Ammon's horn (tissue), 1 donor: ENCODE results near the gene KIF2A.
A peak's percentile ranks its signal among the peaks of the same experiment; 100 is the strongest.
"Not testable (repeated sequence)": the region's sequence is repeated elsewhere in the genome, so short reads cannot be mapped to it uniquely, and the experiment has no call there.

Experiments
- DNase-seq: peaks from one replicate; pipeline ENCODE4 v3.0.0-alpha.2; 2016; ENCODE audit warnings: low spot score

The KIF2A gene

DNA sequence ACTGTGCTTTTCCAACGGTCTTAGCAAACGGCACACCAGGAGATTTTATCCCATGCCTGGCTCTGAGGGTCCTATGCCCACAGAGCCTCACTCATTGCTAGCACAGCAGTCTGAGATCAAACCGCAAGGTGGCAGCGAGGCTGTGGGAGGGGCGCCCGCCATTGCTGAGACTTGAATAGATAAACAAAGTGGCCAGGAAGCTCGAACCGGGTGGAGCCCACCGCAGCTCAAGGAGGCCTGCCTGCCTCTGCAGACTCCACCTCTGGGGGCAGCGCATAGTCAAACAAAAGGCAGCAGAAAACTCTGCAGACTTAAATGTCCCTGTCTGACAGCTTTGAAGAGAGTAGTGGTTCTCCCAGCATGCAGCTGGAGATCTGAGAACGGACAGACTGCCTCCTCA is 14.2 kb upstream of the KIF2A start:
- DNase-seq: not testable (repeated sequence)

- DNase-seq: no peak
Measured at GRCh38 chr5:62296998-62297397, 9.0 kb upstream of the KIF2A start.

DNA sequence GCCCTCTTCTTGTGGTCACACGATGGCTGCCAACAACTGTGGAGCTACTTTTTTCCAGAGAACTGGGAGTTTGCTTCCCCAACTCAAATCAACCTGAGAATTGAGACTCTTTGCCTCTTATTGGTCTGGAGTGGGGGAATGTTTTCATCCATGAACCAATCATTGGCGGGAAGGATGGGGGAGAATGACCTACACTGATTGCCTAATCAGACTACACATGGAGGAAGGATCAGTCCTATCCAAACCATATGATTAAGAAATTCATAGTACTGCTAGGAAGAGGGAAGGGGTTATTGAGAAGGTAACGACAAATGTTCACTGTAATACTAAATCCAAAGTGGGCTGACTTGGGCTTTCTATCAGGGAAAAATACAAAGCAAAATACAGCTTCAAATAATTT is 7.9 kb upstream of the KIF2A start:
- DNase-seq: no peak

- DNase-seq: no peak
Measured at GRCh38 chr5:62299101-62299500, 6.9 kb upstream of the KIF2A start.

DNA sequence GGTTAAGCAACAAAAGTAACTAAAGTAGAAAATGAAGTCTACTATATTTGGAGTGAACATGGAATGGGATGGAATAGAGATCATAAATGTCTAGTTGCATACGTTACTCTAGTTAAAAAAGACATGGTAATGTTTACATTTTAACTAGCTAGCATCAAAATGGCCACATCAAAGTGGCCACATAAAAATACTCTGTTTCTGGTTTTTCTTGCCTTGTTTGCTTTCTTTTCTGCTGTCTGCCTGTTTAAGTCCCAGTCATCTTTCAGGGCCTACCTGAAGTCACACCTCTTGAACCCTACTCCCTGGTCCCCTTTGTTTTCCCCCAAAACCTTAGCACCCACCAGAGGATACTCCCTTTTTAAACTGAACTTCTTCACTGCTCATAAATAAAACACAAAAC is 6.4 kb upstream of the KIF2A start:
- DNase-seq: no peak

DNA sequence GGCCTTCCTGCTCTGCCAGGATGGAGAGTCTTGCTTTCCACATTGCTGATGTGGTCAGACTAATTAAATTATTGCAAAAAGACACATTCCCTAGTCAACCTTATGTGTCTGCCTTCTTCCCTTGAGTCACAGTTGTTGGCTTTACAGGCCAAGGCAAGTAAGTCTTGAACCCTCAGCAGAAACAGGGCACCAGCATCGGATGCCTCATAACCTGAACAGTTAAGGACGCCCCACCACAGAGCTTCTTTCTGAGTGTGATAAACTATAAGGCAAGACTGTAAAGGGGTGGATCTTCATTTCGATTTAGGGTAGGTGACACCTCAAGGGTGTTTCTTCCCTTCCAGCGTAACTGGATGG is 670 bp upstream of the KIF2A start:
- no peak for DNase-seq

GRCh38 chr5:62306323-62306895 is 403 bp downstream of the KIF2A start:
- DNase-seq: no peak

- peak; percentile 30 for DNase-seq
Measured at GRCh38 chr5:62306896-62307689, 1.1 kb downstream of the KIF2A start.

GRCh38 chr5:62308439-62308838 is 2.4 kb downstream of the KIF2A start:
- DNase-seq: no peak

DNA sequence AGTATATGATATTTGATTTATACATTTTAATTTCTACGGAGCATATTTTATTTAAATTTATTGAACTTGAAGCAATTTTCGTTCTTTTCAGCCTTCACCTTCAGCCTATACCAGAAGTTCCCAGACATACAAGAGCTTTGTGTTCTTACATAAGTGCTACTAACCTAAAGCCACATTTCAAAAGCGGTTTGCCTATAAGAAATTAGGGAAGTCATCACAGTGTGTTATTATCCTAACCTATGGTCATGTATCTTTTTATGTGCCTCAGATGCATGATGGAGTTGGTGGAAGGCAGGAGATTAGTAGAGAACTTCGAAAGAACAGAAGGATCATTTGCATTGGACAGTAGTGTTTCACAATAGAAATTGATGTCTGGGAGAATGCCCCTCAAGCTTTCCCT is 3.1 kb downstream of the KIF2A start:
- DNase-seq: no peak

DNA sequence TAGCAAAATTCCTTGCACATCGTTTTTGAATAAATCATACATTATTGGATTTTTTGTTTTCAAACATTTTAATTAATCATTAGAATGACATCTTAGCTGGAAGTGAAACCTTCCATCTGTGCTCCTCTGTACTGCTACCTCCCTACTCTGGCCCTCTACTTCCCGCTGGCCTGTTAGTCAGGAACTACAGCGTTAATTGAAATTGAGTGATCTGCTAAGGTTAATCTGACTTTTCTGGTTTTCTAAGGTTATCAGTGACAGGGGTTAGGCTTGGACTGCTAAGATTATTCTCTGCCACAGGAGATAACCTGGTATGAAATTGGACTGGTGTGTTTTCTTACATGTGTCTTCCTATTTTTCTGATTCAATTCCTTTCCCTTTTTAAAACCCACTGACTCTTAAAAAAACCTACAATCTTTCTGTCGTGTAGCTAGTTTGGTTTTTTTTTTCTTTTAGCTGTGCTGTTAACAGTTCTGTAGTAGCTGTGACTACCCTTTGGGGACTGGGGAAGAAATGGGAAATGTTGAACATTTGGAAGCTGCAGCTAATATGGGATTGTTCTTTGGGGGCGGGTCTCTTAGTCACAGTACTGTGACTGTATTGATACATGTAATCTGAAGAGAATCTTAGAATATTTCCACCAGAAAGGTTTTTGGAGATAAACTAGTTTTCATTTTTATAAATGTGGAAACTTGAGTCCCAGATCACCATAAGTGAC is 4.6 kb downstream of the KIF2A start:
- no peak for DNase-seq

DNA sequence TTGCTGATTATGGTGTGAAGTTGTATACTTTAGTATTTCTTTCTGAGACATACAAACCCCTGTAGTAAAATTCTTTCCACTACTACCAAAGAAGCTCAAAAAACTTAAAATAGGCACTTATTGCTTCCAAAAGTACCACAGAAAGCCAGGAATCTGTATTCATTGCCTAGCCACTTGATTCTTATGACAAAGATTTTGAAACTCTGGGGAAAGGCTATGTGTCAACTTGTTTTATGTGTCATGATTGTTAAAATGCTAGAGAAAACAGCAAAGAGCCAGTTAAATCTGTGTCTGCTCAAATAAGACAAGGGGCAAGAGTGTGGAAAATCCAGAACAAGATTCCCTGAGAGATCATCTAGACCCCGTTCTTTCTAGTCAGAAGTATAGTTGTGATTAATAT is 6.0 kb downstream of the KIF2A start:
- DNase-seq: no peak

GRCh38 chr5:62312674-62313073 is 6.7 kb downstream of the KIF2A start:
- DNase-seq: no peak

DNA sequence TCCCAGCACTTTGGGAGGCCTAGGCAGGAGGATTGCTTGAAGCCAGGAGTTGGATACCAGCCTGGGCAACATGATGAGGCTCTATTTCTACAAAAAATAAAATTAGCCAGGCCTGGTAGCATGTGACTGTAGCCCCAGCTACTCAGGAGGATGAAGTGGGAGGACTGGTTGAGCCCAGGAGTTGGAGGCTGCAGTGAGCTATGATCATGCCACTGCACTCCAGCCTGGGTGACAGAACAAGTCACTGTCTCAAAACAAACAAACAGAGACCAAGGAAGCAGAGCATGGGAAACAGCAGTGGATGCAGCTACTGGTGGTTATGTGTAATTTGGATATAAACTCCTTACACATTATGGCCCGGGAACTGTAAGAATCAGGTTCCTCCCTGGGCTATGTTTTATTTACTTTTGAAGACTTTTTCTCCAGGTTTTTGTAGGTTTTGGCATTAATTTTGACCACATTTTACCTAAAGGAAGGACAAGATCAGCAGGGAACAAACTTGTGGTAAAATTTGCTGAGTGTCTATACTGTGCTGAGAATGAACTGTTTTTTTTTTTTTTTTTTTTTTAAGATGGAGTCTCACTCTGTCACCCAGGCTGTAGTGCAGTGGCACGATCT is 8.3 kb downstream of the KIF2A start:
- no peak for DNase-seq

DNA sequence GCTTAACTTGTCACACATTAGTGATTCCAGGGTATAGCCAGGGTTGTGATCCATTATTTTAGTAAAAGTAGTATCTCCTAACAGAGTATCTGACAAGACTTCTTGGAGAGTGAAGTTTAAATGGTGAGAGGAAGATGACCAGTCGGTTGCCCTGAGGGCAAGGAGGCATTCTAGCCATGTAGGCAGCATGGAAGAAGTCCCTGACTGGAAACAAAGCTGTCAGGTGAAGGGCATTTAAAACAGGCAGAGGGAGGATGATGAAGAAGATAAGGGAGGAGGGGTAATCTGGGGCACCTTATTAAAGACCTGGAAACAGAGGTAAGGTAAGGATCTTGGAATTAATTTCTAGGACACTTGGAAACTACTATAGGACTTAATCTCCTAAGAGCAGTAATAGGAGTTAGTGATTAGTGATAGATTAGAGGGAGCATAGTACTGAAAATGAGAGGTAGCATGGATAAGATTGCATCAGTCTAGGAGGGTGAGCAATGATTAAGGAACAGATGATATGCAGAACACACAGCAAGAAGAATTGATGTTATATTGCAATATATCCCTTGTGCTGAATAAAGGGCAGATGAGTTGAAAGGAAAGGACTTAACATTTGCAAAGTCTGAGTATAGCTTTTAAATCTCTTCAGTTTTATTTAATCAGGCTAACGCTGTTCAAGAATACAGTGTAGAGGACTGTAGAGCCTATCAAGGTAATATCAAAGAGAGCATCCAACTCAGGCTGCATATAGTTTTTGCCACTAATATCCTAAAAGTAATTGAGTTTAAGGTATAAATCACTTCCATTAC is 9.6 kb downstream of the KIF2A start:
- DNase-seq: no peak

DNA sequence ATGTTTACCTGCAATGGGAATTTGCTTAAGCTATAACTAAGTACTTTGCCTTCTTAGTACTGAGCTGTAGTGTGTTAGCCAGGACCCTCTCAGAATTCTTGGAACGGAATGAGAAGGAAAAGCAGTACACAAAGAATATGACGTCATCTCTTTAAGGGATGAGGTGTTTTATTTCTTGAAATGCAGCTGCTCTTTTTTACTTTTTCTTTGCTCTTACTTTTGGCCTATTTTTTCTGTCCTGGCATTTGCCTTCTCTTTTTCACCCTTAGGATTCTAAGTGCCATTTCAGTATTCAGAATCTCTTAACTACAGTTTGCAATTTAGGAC is 10.1 kb downstream of the KIF2A start:
- no peak for DNase-seq

DNA sequence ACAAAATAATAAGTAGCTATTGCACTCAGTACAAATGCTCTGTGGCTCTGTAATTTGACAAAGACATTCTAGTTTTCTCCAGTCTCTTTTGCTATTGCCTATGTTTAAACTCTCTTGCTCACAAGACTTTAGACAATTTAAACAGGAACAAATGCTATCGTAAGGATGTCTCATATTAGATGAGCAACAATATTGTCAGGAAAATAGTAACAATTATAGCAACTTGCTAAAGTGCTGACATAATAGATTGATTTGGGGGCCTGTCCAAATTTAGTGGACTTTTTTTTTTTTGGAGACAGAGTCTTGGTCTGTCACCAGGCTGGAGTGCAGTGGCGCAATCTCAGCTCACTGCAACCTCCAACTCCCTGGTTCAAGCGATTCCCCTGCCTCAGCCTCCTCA is 11.8 kb downstream of the KIF2A start:
- no peak for DNase-seq

- no peak for DNase-seq
Measured at GRCh38 chr5:62322484-62322883, 16.5 kb downstream of the KIF2A start.

- no peak for DNase-seq
Measured at GRCh38 chr5:62326302-62326701, 20.3 kb downstream of the KIF2A start.

- no peak for DNase-seq
Measured at GRCh38 chr5:62326702-62327101, 20.7 kb downstream of the KIF2A start.

GRCh38 chr5:62327138-62328053 is 21.4 kb downstream of the KIF2A start:
- no peak for DNase-seq
